HG03378 (cell line): ENCODE data around the gene METTL21A.

ENCODE experiments used
- ATAC-seq: cut with Tn5 transposase; IDR thresholded peaks from one replicate; pipeline ENCODE4 v1.9.1; 2021; ENCODE audit warnings: mild to moderate bottlenecking, moderate library complexity; ENCODE audit not compliant: unreplicated experiment

Gene METTL21A

DNA sequence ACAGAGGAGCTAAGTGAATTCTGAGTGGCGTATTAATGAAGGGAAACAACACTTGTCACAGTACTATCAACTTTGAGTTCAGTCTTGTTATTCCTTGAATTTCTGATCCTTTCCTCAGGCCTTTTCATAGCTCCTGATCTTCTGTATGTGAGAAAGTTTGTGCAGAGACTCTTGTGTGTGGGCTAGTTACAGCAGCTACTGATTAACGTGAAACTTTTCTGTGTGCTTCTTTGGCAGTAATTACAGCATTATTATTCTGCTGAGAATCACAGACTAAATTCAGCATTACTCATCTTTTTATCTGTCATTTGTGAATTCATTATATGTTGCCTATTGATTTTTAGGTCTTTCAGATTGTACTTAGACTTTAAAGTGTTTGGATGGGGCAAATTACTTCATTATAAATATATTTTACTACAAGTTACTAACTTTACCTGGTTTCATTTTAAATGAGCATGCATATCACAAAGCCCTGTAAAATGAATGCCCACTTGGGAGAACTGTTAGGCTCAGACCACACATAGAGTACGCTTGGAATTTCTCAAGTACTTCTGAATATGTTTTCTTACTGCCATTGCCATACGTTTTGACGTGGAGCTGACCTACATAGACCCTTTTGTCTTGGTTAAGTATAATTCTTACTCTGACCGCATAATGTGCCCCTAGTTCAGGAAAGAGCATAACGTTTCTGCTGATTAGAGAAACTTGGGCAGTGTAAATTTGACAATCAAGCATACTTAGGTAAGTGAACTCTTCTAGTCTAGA lies 59.3 kb downstream of the METTL21A start:
- no peak for ATAC-seq
